ENCODE measurements around the gene LEFTY1. TPM values are rescaled to one million over a fixed set of nuclear protein-coding genes. Genes with fewer than 3 reads are reported as not detected.

Gene LEFTY1
- total and polyA plus RNA-seq, 9 of the 15 experiments (the other 6 are each of a cell fraction or from before 2014, with no cell fraction given), result 0.07 to 0.24 (median 0.17) TPM; not detected in 5

DNA sequence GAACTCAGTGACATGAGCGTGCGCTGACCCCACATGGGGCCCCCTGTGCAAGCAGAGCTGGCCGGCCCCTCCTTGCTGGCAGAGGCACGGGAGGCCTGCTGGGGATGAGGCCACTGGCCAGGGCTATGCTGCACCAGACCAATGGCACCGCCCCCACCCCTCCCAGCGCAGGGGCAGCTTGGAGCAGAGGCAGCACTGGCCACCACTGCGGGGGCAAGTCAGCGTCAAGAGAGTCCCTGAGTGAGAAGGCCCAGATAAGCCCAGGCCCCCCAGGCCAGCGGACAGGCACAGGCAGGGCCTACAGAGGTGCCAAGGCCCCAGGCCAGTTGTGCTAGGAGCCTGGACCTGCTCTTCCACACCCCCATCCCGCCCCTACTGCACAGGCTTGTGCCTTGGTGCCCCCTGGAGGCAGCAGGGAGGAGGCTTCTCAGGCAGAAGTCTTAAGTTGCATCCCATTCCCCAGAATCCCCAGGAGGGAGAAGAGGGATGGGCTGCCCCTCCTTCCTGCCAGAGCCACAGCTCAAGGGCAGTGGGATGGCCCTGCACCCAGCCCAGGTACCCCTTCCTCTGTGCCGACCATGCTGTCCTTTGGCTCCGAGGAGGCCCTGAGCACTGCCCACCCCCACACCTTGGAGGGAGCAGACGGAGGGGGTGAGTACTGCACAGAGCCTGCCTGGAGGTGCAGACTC lies 43.2 kb downstream of the LEFTY1 start (continued):
- TF ChIP-seq, protein P1, sequence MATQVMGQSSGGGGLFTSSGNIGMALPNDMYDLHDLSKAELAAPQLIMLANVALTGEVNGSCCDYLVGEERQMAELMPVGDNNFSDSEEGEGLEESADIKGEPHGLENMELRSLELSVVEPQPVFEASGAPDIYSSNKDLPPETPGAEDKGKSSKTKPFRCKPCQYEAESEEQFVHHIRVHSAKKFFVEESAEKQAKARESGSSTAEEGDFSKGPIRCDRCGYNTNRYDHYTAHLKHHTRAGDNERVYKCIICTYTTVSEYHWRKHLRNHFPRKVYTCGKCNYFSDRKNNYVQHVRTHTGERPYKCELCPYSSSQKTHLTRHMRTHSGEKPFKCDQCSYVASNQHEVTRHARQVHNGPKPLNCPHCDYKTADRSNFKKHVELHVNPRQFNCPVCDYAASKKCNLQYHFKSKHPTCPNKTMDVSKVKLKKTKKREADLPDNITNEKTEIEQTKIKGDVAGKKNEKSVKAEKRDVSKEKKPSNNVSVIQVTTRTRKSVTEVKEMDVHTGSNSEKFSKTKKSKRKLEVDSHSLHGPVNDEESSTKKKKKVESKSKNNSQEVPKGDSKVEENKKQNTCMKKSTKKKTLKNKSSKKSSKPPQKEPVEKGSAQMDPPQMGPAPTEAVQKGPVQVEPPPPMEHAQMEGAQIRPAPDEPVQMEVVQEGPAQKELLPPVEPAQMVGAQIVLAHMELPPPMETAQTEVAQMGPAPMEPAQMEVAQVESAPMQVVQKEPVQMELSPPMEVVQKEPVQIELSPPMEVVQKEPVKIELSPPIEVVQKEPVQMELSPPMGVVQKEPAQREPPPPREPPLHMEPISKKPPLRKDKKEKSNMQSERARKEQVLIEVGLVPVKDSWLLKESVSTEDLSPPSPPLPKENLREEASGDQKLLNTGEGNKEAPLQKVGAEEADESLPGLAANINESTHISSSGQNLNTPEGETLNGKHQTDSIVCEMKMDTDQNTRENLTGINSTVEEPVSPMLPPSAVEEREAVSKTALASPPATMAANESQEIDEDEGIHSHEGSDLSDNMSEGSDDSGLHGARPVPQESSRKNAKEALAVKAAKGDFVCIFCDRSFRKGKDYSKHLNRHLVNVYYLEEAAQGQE (IDR thresholded peaks at IDR 0.05; ENCODE audit: borderline replicate concordance), result peak; percentile 79
- TF ChIP-seq, protein P1 (CRISPR knock-in tag; IDR thresholded peaks at IDR 0.05; ENCODE audit: low read depth), result no peak
- TF ChIP-seq MTA3 (IDR thresholded peaks at IDR 0.05; ENCODE audit: borderline replicate concordance) (no peak), YY1 (IDR thresholded peaks at IDR 0.05; ENCODE audit: borderline replicate concordance in 1 of 3, control insufficient read depth in 1 of 3, extremely low read depth in 1 of 3, insufficient read depth in 3 of 3, insufficient read length in 1 of 3, insufficient replicate concordance in 2 of 3, low read depth in 1 of 3, low read length in 2 of 3) (peak in 1 of 3 experiments; percentile 17), KAT7 (CRISPR knock-in tag; IDR thresholded peaks at IDR 0.05; ENCODE audit: borderline replicate concordance) (no peak), MAZ (CRISPR knock-in tag; conservative IDR thresholded peaks at IDR 0.05 in 1 of 2, IDR thresholded peaks at IDR 0.05 in 1 of 2) (peak; percentile 49 to 86; a peak in 3 of 4 replicates), SRSF3 (IDR thresholded peaks at IDR 0.05; ENCODE audit: insufficient read depth, low read length) (no peak), CTBP1 (IDR thresholded peaks at IDR 0.05; ENCODE audit: borderline replicate concordance) (peak; percentile 29; the same call in 1 of the 2 replicates), PML (IDR thresholded peaks at IDR 0.05; ENCODE audit: low read length) (0 out of 2 replicates have a peak, but pooled peaks have one; percentile 28), JUND (IDR thresholded peaks at IDR 0.05; ENCODE audit: borderline replicate concordance, low read depth, low read length) (peak; percentile 14; the same call in 1 of the 2 replicates), JUND (tag; IDR thresholded peaks at IDR 0.05; ENCODE audit: borderline replicate concordance, low read depth, low read length) (no peak), RBFOX2 (IDR thresholded peaks at IDR 0.05; ENCODE audit: low read depth, low read length) (0 out of 2 replicates have a peak, but pooled peaks have one; percentile 13)
- TF ChIP-seq, protein P2, sequence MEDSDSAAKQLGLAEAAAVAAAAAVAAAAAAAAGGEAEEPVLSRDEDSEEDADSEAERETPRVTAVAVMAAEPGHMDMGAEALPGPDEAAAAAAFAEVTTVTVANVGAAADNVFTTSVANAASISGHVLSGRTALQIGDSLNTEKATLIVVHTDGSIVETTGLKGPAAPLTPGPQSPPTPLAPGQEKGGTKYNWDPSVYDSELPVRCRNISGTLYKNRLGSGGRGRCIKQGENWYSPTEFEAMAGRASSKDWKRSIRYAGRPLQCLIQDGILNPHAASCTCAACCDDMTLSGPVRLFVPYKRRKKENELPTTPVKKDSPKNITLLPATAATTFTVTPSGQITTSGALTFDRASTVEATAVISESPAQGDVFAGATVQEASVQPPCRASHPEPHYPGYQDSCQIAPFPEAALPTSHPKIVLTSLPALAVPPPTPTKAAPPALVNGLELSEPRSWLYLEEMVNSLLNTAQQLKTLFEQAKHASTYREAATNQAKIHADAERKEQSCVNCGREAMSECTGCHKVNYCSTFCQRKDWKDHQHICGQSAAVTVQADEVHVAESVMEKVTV (CRISPR knock-in tag; IDR thresholded peaks at IDR 0.05), result peak; percentile 55; the same call in 1 of the 2 replicates
- TF ChIP-seq, protein P3, sequence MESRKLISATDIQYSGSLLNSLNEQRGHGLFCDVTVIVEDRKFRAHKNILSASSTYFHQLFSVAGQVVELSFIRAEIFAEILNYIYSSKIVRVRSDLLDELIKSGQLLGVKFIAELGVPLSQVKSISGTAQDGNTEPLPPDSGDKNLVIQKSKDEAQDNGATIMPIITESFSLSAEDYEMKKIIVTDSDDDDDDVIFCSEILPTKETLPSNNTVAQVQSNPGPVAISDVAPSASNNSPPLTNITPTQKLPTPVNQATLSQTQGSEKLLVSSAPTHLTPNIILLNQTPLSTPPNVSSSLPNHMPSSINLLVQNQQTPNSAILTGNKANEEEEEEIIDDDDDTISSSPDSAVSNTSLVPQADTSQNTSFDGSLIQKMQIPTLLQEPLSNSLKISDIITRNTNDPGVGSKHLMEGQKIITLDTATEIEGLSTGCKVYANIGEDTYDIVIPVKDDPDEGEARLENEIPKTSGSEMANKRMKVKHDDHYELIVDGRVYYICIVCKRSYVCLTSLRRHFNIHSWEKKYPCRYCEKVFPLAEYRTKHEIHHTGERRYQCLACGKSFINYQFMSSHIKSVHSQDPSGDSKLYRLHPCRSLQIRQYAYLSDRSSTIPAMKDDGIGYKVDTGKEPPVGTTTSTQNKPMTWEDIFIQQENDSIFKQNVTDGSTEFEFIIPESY (CRISPR knock-in tag; IDR thresholded peaks at IDR 0.05), result peak; percentile 50

Measured in K562 (cell line).